ENCODE measurements around the gene S100A2.

GRCh38 chr1:153608742-153609584 lies 43.3 kb upstream of the S100A2 start:
- TF ChIP-seq POLR2AphosphoS5 (IDR thresholded peaks at IDR 0.05; ENCODE audit: low read depth): peak; percentile 22; the same call in 1 of the 2 replicates
- TF ChIP-seq CTCF (conservative IDR thresholded peaks at IDR 0.05; ENCODE audit: low read depth in 2 of 2): no peak
- no peak for TF ChIP-seq EZH2 (IDR thresholded peaks at IDR 0.05; ENCODE audit: low read depth, unreplicated experiment)
- TF ChIP-seq, protein P1, sequence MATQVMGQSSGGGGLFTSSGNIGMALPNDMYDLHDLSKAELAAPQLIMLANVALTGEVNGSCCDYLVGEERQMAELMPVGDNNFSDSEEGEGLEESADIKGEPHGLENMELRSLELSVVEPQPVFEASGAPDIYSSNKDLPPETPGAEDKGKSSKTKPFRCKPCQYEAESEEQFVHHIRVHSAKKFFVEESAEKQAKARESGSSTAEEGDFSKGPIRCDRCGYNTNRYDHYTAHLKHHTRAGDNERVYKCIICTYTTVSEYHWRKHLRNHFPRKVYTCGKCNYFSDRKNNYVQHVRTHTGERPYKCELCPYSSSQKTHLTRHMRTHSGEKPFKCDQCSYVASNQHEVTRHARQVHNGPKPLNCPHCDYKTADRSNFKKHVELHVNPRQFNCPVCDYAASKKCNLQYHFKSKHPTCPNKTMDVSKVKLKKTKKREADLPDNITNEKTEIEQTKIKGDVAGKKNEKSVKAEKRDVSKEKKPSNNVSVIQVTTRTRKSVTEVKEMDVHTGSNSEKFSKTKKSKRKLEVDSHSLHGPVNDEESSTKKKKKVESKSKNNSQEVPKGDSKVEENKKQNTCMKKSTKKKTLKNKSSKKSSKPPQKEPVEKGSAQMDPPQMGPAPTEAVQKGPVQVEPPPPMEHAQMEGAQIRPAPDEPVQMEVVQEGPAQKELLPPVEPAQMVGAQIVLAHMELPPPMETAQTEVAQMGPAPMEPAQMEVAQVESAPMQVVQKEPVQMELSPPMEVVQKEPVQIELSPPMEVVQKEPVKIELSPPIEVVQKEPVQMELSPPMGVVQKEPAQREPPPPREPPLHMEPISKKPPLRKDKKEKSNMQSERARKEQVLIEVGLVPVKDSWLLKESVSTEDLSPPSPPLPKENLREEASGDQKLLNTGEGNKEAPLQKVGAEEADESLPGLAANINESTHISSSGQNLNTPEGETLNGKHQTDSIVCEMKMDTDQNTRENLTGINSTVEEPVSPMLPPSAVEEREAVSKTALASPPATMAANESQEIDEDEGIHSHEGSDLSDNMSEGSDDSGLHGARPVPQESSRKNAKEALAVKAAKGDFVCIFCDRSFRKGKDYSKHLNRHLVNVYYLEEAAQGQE (IDR thresholded peaks at IDR 0.05; ENCODE audit: unreplicated experiment): no peak
- TF ChIP-seq JUNB (IDR thresholded peaks at IDR 0.05; ENCODE audit: unreplicated experiment): no peak
- TF ChIP-seq EZH2phosphoT487 (IDR thresholded peaks at IDR 0.05; ENCODE audit: unreplicated experiment): no peak
- no peak for TF ChIP-seq NANOG (IDR thresholded peaks at IDR 0.05; ENCODE audit: borderline replicate concordance)
- TF ChIP-seq, protein P2, sequence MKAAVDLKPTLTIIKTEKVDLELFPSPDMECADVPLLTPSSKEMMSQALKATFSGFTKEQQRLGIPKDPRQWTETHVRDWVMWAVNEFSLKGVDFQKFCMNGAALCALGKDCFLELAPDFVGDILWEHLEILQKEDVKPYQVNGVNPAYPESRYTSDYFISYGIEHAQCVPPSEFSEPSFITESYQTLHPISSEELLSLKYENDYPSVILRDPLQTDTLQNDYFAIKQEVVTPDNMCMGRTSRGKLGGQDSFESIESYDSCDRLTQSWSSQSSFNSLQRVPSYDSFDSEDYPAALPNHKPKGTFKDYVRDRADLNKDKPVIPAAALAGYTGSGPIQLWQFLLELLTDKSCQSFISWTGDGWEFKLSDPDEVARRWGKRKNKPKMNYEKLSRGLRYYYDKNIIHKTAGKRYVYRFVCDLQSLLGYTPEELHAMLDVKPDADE (IDR thresholded peaks at IDR 0.05): no peak
- no peak for TF ChIP-seq ZNF331 (CRISPR knock-in tag; IDR thresholded peaks at IDR 0.05; ENCODE audit: low read depth)

Data from GM23338 (cell line).